ENCODE measurements around the gene PUS7.
"Not testable (repeated sequence)": the region's sequence is repeated elsewhere in the genome, so short reads cannot be mapped to it uniquely, and the experiment has no call there.

Gene PUS7

GRCh38 chr7:105442214-105442613 is 79.9 kb downstream of the PUS7 start:
- H3K4me3 ChIP-seq (ENCODE audit: low read length in 2 of 2); H2BK12ac ChIP-seq (ENCODE audit: low read length); DNase-seq (ENCODE audit: low spot score); H4K91ac ChIP-seq (ENCODE audit: low read depth, low read length, poor library complexity); H3K9me3 ChIP-seq (replicated peaks in 1 of 2; ENCODE audit: control insufficient read depth in 2 of 2, insufficient read depth in 1 of 2, low read depth in 1 of 2, low read length in 2 of 2); H4K8ac ChIP-seq (ENCODE audit: low read depth, low read length); H3K14ac ChIP-seq (ENCODE audit: low read length); H3K4me1 ChIP-seq (ENCODE audit: control insufficient read depth in 2 of 2, insufficient read depth in 1 of 2, low read depth in 1 of 2, low read length in 2 of 2); H2BK120ac ChIP-seq (ENCODE audit: low read depth, low read length); H3K4ac ChIP-seq (ENCODE audit: low read length); H3K36me3 ChIP-seq (replicated peaks in 1 of 2; ENCODE audit: control insufficient read depth in 2 of 2, insufficient read depth in 2 of 2, low read length in 2 of 2); H3K27me3 ChIP-seq (ENCODE audit: control insufficient read depth in 3 of 3, insufficient read depth in 3 of 3, low read depth in 1 of 3, low read length in 3 of 3); H3K27ac ChIP-seq (replicated peaks; ENCODE audit: low read length); H3K18ac ChIP-seq (ENCODE audit: low read length); H2AFZ ChIP-seq (ENCODE audit: low read length); H3K9ac ChIP-seq (ENCODE audit: low read depth, low read length, poor library complexity); H3K23ac ChIP-seq (ENCODE audit: low read depth, low read length, poor library complexity); H2AK5ac ChIP-seq (ENCODE audit: low read depth, low read length); H2BK15ac ChIP-seq (ENCODE audit: low read length); H3K4me2 ChIP-seq (ENCODE audit: insufficient read depth, low read length, poor library complexity, severe bottlenecking); H3K79me1 ChIP-seq (ENCODE audit: low read depth, low read length); H2BK5ac ChIP-seq (ENCODE audit: low read length): not testable (repeated sequence)
- WGBS, 2 donors (ENCODE audit: extremely low coverage in 2 of 2, insufficient read length in 2 of 2, insufficient replicate concordance in 1 of 2): no CpG with 5 or more reads among the region's 9 CpGs

GRCh38 chr7:105439174-105439893 is 82.7 kb downstream of the PUS7 start:
- no peak for DNase-seq (ENCODE audit: low spot score)
- H2BK15ac ChIP-seq (ENCODE audit: low read length): no peak overlapping the region
- H3K4me3 ChIP-seq (ENCODE audit: low read length in 2 of 2): no peak overlapping the region
- H3K18ac ChIP-seq (ENCODE audit: low read length): no peak overlapping the region
- H2AFZ ChIP-seq (ENCODE audit: low read length): peak overlapping the region; percentile 43
- no peaks in the 10 kb centered on the region for H3K4me1 ChIP-seq (ENCODE audit: control insufficient read depth in 2 of 2, insufficient read depth in 1 of 2, low read depth in 1 of 2, low read length in 2 of 2)
- no peaks in the 10 kb centered on the region for H3K9me3 ChIP-seq (replicated peaks in 1 of 2; ENCODE audit: control insufficient read depth in 2 of 2, insufficient read depth in 1 of 2, low read depth in 1 of 2, low read length in 2 of 2)
- H3K9ac ChIP-seq (ENCODE audit: low read depth, low read length, poor library complexity): no peak overlapping the region
- H4K91ac ChIP-seq (ENCODE audit: low read depth, low read length, poor library complexity): no peak overlapping the region
- no peak overlapping the region for H2BK5ac ChIP-seq (ENCODE audit: low read length)
- WGBS, 2 donors (ENCODE audit: extremely low coverage in 2 of 2, insufficient read length in 2 of 2, insufficient replicate concordance in 1 of 2): no CpG with 5 or more reads among the region's 9 CpGs
- H2BK12ac ChIP-seq (ENCODE audit: low read length): no peak overlapping the region
- H3K27ac ChIP-seq (replicated peaks; ENCODE audit: low read length): no peak overlapping the region
- no peak overlapping the region for H3K4ac ChIP-seq (ENCODE audit: low read length)
- no peak overlapping the region for H3K4me2 ChIP-seq (ENCODE audit: insufficient read depth, low read length, poor library complexity, severe bottlenecking)
- H2AK5ac ChIP-seq (ENCODE audit: low read depth, low read length): no peak overlapping the region
- H3K36me3 ChIP-seq (replicated peaks in 1 of 2; ENCODE audit: control insufficient read depth in 2 of 2, insufficient read depth in 2 of 2, low read length in 2 of 2): no peaks in the 10 kb centered on the region
- H4K8ac ChIP-seq (ENCODE audit: low read depth, low read length): no peak overlapping the region
- no peak overlapping the region for H3K14ac ChIP-seq (ENCODE audit: low read length)
- H3K27me3 ChIP-seq (ENCODE audit: control insufficient read depth in 3 of 3, insufficient read depth in 3 of 3, low read depth in 1 of 3, low read length in 3 of 3): no peaks in the 10 kb centered on the region
- no peak overlapping the region for H2BK120ac ChIP-seq (ENCODE audit: low read depth, low read length)
- no peak overlapping the region for H3K23ac ChIP-seq (ENCODE audit: low read depth, low read length, poor library complexity)
- H3K79me1 ChIP-seq (ENCODE audit: low read depth, low read length): no peaks in the 10 kb centered on the region

GRCh38 chr7:105438847-105439173 is 83.3 kb downstream of the PUS7 start:
- H2BK12ac ChIP-seq (ENCODE audit: low read length): no peak overlapping the region
- H3K23ac ChIP-seq (ENCODE audit: low read depth, low read length, poor library complexity): no peak overlapping the region
- H3K9ac ChIP-seq (ENCODE audit: low read depth, low read length, poor library complexity): no peak overlapping the region
- peak overlapping the region; percentile 43 for H2AFZ ChIP-seq (ENCODE audit: low read length)
- H2BK120ac ChIP-seq (ENCODE audit: low read depth, low read length): no peak overlapping the region
- no peak overlapping the region for H2BK5ac ChIP-seq (ENCODE audit: low read length)
- H2AK5ac ChIP-seq (ENCODE audit: low read depth, low read length): no peak overlapping the region
- no peak for DNase-seq (ENCODE audit: low spot score)
- no peak overlapping the region for H3K4me2 ChIP-seq (ENCODE audit: insufficient read depth, low read length, poor library complexity, severe bottlenecking)
- H2BK15ac ChIP-seq (ENCODE audit: low read length): no peak overlapping the region
- H3K4me1 ChIP-seq (ENCODE audit: control insufficient read depth in 2 of 2, insufficient read depth in 1 of 2, low read depth in 1 of 2, low read length in 2 of 2): no peaks in the 10 kb centered on the region
- WGBS, 2 donors (ENCODE audit: extremely low coverage in 2 of 2, insufficient read length in 2 of 2, insufficient replicate concordance in 1 of 2): no CpG with 5 or more reads among the region's 5 CpGs
- H4K91ac ChIP-seq (ENCODE audit: low read depth, low read length, poor library complexity): no peak overlapping the region
- H4K8ac ChIP-seq (ENCODE audit: low read depth, low read length): no peak overlapping the region
- H3K27ac ChIP-seq (replicated peaks; ENCODE audit: low read length): no peak overlapping the region
- H3K27me3 ChIP-seq (ENCODE audit: control insufficient read depth in 3 of 3, insufficient read depth in 3 of 3, low read depth in 1 of 3, low read length in 3 of 3): no peaks in the 10 kb centered on the region
- H3K14ac ChIP-seq (ENCODE audit: low read length): no peak overlapping the region
- no peaks in the 10 kb centered on the region for H3K36me3 ChIP-seq (replicated peaks in 1 of 2; ENCODE audit: control insufficient read depth in 2 of 2, insufficient read depth in 2 of 2, low read length in 2 of 2)
- H3K18ac ChIP-seq (ENCODE audit: low read length): no peak overlapping the region
- no peak overlapping the region for H3K4me3 ChIP-seq (ENCODE audit: low read length in 2 of 2)
- no peaks in the 10 kb centered on the region for H3K9me3 ChIP-seq (replicated peaks in 1 of 2; ENCODE audit: control insufficient read depth in 2 of 2, insufficient read depth in 1 of 2, low read depth in 1 of 2, low read length in 2 of 2)
- no peaks in the 10 kb centered on the region for H3K79me1 ChIP-seq (ENCODE audit: low read depth, low read length)
- H3K4ac ChIP-seq (ENCODE audit: low read length): no peak overlapping the region

DNA sequence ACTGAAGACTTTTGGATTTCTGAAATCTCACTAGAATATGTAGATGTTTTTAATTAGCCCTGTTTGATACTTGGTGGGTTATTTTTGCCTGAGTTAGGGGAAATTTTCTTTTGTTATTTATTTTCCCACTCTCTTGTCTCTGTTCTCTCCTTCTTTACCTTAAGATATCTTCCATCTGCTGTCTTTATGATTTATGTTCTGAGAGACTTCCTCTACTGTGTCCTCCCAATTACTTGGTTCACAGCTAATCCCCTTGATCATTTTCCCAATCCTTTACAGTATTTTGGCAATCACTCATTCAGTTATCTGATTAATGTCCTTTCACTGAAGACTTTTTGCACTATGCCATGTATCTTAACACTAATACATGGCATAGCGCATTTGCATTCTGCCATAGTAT is 83.8 kb downstream of the PUS7 start:
- H4K91ac ChIP-seq (ENCODE audit: low read depth, low read length, poor library complexity): no peak overlapping the region
- no peaks in the 10 kb centered on the region for H3K9me3 ChIP-seq (replicated peaks in 1 of 2; ENCODE audit: control insufficient read depth in 2 of 2, insufficient read depth in 1 of 2, low read depth in 1 of 2, low read length in 2 of 2)
- no peak overlapping the region for H2BK120ac ChIP-seq (ENCODE audit: low read depth, low read length)
- H3K27ac ChIP-seq (replicated peaks; ENCODE audit: low read length): no peak overlapping the region
- H3K14ac ChIP-seq (ENCODE audit: low read length): no peak overlapping the region
- H3K36me3 ChIP-seq (replicated peaks in 1 of 2; ENCODE audit: control insufficient read depth in 2 of 2, insufficient read depth in 2 of 2, low read length in 2 of 2): no peaks in the 10 kb centered on the region
- no peak overlapping the region for H3K4me2 ChIP-seq (ENCODE audit: insufficient read depth, low read length, poor library complexity, severe bottlenecking)
- no peak overlapping the region for H3K9ac ChIP-seq (ENCODE audit: low read depth, low read length, poor library complexity)
- H4K8ac ChIP-seq (ENCODE audit: low read depth, low read length): no peak overlapping the region
- H3K4me1 ChIP-seq (ENCODE audit: control insufficient read depth in 2 of 2, insufficient read depth in 1 of 2, low read depth in 1 of 2, low read length in 2 of 2): no peaks in the 10 kb centered on the region
- no peak overlapping the region for H3K4me3 ChIP-seq (ENCODE audit: low read length in 2 of 2)
- H3K18ac ChIP-seq (ENCODE audit: low read length): no peak overlapping the region
- no peak overlapping the region for H3K23ac ChIP-seq (ENCODE audit: low read depth, low read length, poor library complexity)
- no peaks in the 10 kb centered on the region for H3K79me1 ChIP-seq (ENCODE audit: low read depth, low read length)
- no peaks in the 10 kb centered on the region for H3K27me3 ChIP-seq (ENCODE audit: control insufficient read depth in 3 of 3, insufficient read depth in 3 of 3, low read depth in 1 of 3, low read length in 3 of 3)
- H2BK5ac ChIP-seq (ENCODE audit: low read length): no peak overlapping the region
- no peak overlapping the region for H2BK12ac ChIP-seq (ENCODE audit: low read length)
- no peak overlapping the region for H2BK15ac ChIP-seq (ENCODE audit: low read length)
- no peak overlapping the region for H2AFZ ChIP-seq (ENCODE audit: low read length)
- no CpG with 5 or more reads among the region's 1 CpG for WGBS, 2 donors (ENCODE audit: extremely low coverage in 2 of 2, insufficient read length in 2 of 2, insufficient replicate concordance in 1 of 2)
- H3K4ac ChIP-seq (ENCODE audit: low read length): no peak overlapping the region
- no peak overlapping the region for H2AK5ac ChIP-seq (ENCODE audit: low read depth, low read length)
- no peak for DNase-seq (ENCODE audit: low spot score)
